ENCODE data around the gene GALK2. TPM values are rescaled to one million over a fixed set of nuclear protein-coding genes. Genes with fewer than 3 reads are reported as not detected.

The GALK2 gene
- total RNA-seq, 1 experiment from 2014 or later = 43.5 TPM

GRCh38 chr15:49314716-49315115, 144.7 kb downstream of the GALK2 start:
- Mint-ChIP-seq H3K27me3 (ENCODE audit: insufficient read depth, unreplicated experiment) (no peaks in the 10 kb centered on the region), H3K9me3 (ENCODE audit: unreplicated experiment) (no peaks in the 10 kb centered on the region), H3K4me1 (ENCODE audit: insufficient read depth, unreplicated experiment) (peaks cover 10% of the 10 kb centered on the region), H3K36me3 (ENCODE audit: insufficient read depth, unreplicated experiment) (peaks cover 30% of the 10 kb centered on the region), H3K27ac (ENCODE audit: low read depth, unreplicated experiment) (no peak overlapping the region), H3K4me3 (ENCODE audit: unreplicated experiment) (no peak overlapping the region)
- no TSS peak for BruUV-seq (replicated peaks)
- ChIA-PET POLR2A (no interaction called here), CTCF (no interaction called here)
- no peak for TF ChIP-seq CTCF (IDR thresholded peaks at IDR 0.05; ENCODE audit: unreplicated experiment)
- intact Hi-C loops (cut with micrococcal nuclease) = no loop called here
- DNase-seq (ENCODE audit: unreplicated experiment) = no peak

GRCh38 chr15:49315391-49315823, 145.4 kb downstream of the GALK2 start:
- Mint-ChIP-seq H3K4me1 (ENCODE audit: insufficient read depth, unreplicated experiment) (peaks cover 10% of the 10 kb centered on the region), H3K27ac (ENCODE audit: low read depth, unreplicated experiment) (no peak overlapping the region), H3K4me3 (ENCODE audit: unreplicated experiment) (no peak overlapping the region), H3K9me3 (ENCODE audit: unreplicated experiment) (no peaks in the 10 kb centered on the region), H3K36me3 (ENCODE audit: insufficient read depth, unreplicated experiment) (peaks cover 29% of the 10 kb centered on the region), H3K27me3 (ENCODE audit: insufficient read depth, unreplicated experiment) (no peaks in the 10 kb centered on the region)
- TF ChIP-seq CTCF (IDR thresholded peaks at IDR 0.05; ENCODE audit: unreplicated experiment) = no peak
- no peak for DNase-seq (ENCODE audit: unreplicated experiment)
- CTCF ChIA-PET = no interaction called here
- intact Hi-C loops (cut with micrococcal nuclease) = no loop called here
- no TSS peak for BruUV-seq (replicated peaks)
- POLR2A ChIA-PET = no interaction called here

GRCh38 chr15:49320351-49320750, 150.3 kb downstream of the GALK2 start:
- POLR2A ChIA-PET = interaction anchor here (0.6 to 1.4 kb wide), 2 partner anchors 9 to 85 kb away, joined by 4 read pairs; no protein-coding TSS in a partner anchor
- Mint-ChIP-seq H3K27me3 (ENCODE audit: insufficient read depth, unreplicated experiment) (no peaks in the 10 kb centered on the region), H3K4me3 (ENCODE audit: unreplicated experiment) (no peak overlapping the region), H3K4me1 (ENCODE audit: insufficient read depth, unreplicated experiment) (no peaks in the 10 kb centered on the region), H3K27ac (ENCODE audit: low read depth, unreplicated experiment) (no peak overlapping the region), H3K9me3 (ENCODE audit: unreplicated experiment) (no peaks in the 10 kb centered on the region), H3K36me3 (ENCODE audit: insufficient read depth, unreplicated experiment) (peaks cover 56% of the 10 kb centered on the region)
- BruUV-seq (replicated peaks) = no TSS peak
- no peak for TF ChIP-seq CTCF (IDR thresholded peaks at IDR 0.05; ENCODE audit: unreplicated experiment)
- CTCF ChIA-PET = interaction anchor here (0.5 to 1.0 kb wide), 3 partner anchors 101 to 108 kb away, joined by 3 read pairs; no protein-coding TSS in a partner anchor
- intact Hi-C loops (cut with micrococcal nuclease) = no loop called here
- no peak for DNase-seq (ENCODE audit: unreplicated experiment)

GRCh38 chr15:49323207-49323606, 153.2 kb downstream of the GALK2 start:
- Mint-ChIP-seq H3K27me3 (ENCODE audit: insufficient read depth, unreplicated experiment) (no peaks in the 10 kb centered on the region), H3K36me3 (ENCODE audit: insufficient read depth, unreplicated experiment) (peaks cover 57% of the 10 kb centered on the region), H3K4me1 (ENCODE audit: insufficient read depth, unreplicated experiment) (no peaks in the 10 kb centered on the region), H3K9me3 (ENCODE audit: unreplicated experiment) (no peaks in the 10 kb centered on the region), H3K4me3 (ENCODE audit: unreplicated experiment) (no peak overlapping the region), H3K27ac (ENCODE audit: low read depth, unreplicated experiment) (no peak overlapping the region)
- intact Hi-C loops (cut with micrococcal nuclease) = no loop called here
- BruUV-seq (replicated peaks) = no TSS peak
- no peak for TF ChIP-seq CTCF (IDR thresholded peaks at IDR 0.05; ENCODE audit: unreplicated experiment)
- DNase-seq (ENCODE audit: unreplicated experiment) = no peak
- ChIA-PET CTCF (no interaction called here), POLR2A (no interaction called here)
